GM20431 (cell line): ENCODE results near the gene CYP46A1.

ENCODE experiments used
- in situ Hi-C: fragments of 300-500 bp; cut with MseI, MboI; formaldehyde crosslinking; loops from one replicate; pipeline ENCODE4 v1.15.0; 2020; ENCODE audit warnings: low sequenced_read_pairs; ENCODE audit not compliant: unreplicated experiment

Gene CYP46A1

DNA sequence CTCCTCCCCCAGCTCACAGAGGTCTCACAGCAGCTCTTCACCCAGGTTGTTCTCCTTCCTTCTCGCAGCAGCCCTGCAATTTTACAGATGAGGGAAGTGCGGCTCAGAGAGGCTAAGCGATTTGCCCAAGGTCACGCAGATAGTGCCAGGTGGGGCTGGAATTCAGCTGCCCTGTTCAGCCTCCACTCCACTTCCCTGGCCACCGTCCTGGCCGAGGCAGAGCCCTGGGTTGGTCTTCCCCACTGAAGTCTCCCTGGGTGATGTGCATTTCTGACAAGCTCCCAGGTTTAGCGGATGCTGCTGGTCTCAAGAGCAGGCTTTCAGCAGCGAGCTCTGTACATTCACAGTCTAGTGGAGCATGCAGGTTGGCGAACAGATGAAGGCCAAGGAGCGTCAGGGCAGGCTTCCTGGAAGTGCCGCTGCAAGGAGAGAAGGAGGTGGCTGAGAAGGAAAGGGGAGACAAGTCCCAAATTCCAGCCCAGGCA, 80.2 kb downstream of the CYP46A1 start:
- in situ Hi-C loops = no loop called here

DNA sequence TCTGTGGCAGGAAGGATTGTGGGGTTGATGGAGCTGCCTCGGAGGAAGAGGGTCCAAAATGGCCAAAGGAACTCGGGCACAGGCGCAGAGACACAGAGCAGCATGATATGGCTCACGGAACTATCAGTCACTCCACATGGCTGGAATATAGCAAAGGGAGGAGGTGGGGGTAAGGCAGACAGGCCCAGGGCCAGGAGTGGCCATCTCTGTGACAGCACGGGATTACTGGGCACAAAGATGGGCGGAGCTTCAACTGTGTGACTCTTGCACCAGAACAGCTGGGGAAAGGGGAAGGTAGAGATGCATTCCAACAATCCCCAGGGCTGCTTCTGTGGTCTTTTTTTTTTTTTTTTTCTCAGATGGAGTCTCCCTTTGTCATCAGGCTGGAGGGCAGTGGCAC, 84.3 kb downstream of the CYP46A1 start:
- in situ Hi-C loops = no loop called here

DNA sequence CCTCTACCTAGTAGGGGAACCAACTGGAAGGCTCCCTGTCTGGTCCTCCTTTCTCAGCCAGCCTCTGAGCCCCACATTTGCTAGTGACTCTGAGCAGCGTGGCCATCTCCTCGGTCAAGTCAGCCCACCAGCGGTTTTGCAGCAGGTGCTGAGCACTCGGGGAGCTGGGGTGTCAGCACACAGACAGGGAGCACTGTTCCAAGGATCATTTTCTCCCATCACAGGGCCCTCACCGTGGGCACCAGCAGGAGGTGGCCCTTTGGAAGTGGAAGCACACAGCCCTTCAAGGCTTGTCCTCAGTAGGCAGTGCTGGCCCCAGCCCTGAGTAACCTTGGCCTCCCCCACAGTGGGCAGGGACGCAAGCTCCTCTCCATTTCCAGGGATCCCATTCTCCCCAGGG, 85.0 kb downstream of the CYP46A1 start:
- in situ Hi-C loops = no loop called here

DNA sequence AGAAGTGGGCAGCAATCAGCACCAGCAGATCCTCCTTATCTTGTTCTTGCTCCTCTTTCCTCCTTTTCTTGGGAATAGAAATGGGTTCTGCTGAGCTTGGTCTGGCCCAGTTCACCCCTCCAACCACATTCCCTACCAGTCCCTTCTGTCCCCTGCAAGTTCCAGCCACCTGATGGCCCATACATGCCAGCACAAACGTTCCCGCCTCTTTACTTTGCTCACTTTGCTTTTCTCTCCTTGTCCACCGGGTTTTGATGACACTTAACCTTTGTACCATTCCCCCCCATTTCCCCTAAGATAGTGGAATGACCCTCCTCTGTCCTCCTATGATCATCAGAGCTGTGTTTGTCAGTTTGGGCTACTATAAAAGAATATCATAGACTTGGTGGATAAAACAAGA, 85.7 kb downstream of the CYP46A1 start:
- in situ Hi-C loops = no loop called here

DNA sequence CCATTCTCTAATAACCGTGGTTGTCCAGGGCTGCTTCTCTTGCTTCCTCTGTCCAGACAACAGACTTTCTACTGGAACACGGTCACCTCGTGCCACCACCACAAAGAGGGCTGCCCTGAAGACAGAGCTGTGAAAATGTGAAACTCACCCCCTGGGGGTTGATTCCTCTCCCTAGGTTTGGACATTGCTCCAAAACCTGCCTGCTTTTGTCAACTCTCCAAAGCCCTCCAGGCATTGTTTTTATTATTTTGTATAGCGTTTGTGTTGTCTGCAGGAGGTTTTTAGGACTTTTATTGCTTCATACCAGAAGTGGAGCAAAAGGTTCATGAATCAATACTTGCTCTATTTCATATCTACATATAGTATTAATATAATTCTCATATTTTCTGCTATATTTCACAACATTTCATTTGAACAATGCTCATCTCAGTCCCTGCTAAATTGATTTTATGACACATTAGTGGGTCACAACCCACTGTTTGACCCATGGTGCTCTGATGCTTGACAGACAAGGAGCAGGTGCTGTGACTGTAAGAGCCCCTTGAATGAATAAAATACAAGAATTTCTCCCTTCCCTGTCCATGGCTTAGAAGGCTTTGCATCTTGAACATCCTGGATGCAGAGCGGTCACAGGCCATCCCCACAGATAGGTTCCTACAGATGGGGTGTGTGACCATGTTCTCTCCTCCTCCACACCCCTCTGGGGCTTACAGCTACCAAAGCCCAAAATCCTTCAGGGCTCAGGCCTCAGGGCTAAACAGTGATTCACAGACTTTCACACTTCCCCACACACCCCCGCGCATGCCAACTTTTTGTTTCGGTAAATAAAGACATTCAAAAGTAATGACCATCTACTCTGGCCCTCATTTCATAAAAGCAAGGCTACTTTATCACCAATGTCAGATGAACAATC, 88.5 kb downstream of the CYP46A1 start:
- in situ Hi-C loops = no loop called here

DNA sequence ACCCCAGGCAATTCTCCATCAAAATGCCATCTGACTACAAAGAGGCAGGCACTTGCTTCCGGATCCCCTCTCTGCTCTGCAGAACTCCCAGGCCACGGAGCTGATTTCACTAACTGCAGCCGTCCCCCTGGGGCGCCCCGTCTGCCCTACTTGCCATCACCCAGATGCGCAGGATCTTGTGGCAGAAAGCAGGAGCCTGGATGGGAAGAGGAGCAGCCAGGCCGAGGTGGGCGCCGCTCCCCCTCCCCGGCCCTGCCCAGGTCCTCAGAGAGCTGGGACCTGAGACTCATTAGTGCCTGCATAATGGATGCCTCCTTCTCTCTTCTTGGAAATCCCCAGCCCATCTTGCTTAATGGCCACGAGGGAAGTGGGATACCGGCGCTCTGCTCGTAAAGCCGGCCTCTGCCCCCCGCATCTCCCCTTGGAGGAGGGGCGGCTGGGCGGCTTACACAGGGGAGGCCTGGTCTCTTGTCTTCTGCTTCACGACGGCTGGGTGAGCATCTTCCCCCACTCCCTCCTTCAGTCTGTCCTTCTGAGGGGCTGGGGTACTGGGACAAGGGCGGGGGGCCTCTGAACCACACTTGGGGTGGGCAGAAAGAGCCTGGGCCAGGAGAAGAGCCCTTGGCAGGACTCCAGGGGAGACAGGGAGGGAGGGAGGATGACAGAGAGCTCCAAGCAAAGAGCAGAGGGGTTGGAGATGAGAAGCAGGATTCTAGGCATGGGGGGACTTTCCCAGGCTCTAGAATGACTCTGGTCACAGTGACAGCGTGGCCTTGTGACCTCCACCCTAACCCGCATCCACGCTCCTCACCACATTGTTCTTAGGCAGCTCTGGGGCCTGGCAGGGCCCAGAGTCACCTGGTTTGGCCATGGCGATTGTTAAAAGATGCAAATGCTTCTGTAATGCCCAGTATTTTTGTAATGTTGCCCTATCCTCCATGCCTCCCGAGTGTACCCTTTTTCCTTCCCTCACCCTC, 89.7 kb downstream of the CYP46A1 start:
- in situ Hi-C loops = no loop called here

DNA sequence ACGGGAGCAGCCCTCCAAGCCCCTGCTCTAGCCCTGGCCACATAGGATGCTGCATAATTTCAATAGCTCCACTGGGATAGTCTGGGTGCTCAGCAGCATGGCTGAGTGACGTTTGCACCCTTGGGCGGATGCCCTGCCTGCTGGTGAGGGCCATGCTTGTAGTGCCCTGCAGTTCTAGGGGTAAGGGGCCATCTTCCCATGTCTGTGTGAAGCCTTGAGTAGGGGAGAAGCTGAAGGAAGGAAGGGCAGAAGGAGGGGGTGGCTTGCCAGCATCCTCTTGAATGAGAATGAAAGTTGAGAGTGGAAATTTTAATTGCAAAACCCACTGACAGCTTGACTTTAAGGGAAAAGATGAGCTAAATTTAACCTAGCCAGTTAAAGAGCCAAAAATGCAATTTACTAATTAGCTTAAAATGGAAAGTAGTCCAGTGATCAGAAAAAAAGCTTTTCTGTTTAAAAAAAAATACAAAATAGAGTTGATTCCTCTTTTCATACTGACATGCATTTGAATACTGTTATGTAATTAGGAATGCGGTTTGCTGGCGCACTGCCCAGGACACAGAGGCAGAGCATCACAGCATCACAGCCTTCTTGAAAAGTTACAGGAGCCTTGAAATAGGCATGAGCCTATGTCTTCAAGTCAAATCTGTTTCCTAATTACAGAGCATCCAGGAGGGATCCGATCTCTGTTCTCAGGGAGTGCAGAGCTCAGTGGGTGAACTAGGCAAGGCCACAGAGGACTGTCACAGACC, 90.6 kb downstream of the CYP46A1 start:
- in situ Hi-C loops = no loop called here

DNA sequence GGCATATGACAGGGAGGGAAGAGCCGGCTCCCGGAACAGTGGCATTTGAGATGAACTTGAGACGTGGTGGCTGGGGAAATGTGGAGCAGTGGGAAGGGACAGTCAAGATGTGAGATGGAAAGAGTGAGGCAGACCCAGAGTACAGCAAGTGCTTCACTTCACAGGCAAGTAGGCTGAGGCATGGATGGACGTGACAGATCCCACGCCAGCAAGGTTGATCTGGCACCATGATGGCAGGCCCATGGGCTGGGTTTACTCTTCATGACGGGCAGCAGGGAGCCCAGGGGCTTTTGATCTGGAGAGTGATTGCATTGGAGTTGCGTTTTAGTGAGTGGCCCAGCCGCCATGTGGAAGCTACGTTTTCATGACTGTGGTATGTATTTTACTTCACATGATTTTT, 91.3 kb downstream of the CYP46A1 start:
- in situ Hi-C loops = no loop called here
